Thoracic aorta (tissue), 2 donors: ENCODE results near the gene VAPB. TPM values are rescaled to one million over a fixed set of nuclear protein-coding genes. Genes with fewer than 3 reads are reported as not detected.

Experiments
- ATAC-seq: fragments of 150-250 bp; one replicate; pipeline ENCODE4 v1.8.0; 2017; ENCODE audit warnings: low read depth; ENCODE audit not compliant: insufficient number of reproducible peaks, low FRiP score
- DNase-seq: peaks from one replicate; pipeline ENCODE4 v3.0.0-alpha.2; 2020; ENCODE audit warnings: low spot score
- H3K27ac ChIP-seq, 2 donors: fragments of 200-600 bp; sonication (generic); 1 replicate in 1 of 2; 2 replicates in 1 of 2; pipeline ENCODE4 v1.5.1; 2016; ENCODE audit warnings: mild to moderate bottlenecking in 2 of 2, moderate library complexity in 2 of 2
- H3K27me3 ChIP-seq: fragments of 200-600 bp; sonication (generic); replicated peaks from 2 replicates; pipeline ENCODE4 v1.6.0; 2016; ENCODE audit warnings: mild to moderate bottlenecking; ENCODE audit not compliant: insufficient read depth
- H3K36me3 ChIP-seq: fragments of 200-600 bp; sonication (generic); one replicate; pipeline ENCODE4 v1.5.1; 2016
- H3K4me1 ChIP-seq, 2 donors: fragments of 200-600 bp; sonication (generic); 1 replicate in 1 of 2; 2 replicates in 1 of 2; pipeline versions ENCODE4 v1.5.1 to v1.6.0; 2016; ENCODE audit warnings: low read depth in 2 of 2, mild to moderate bottlenecking in 1 of 2; ENCODE audit not compliant: control insufficient read depth in 1 of 2
- H3K4me3 ChIP-seq: fragments of 200-600 bp; sonication (generic); 2 replicates; pipeline ENCODE4 v1.5.1; 2016; ENCODE audit warnings: mild to moderate bottlenecking
- H3K9me3 ChIP-seq: fragments of 200-600 bp; sonication (generic); 2 replicates; pipeline ENCODE4 v1.5.1; 2016
- total RNA-seq, 2 donors: library from RNA; depleted of rRNA; stranded (reverse); fragments of >200 nt; gene quantifications; one replicate each; pipeline versions ENCODE4 v1.1.0 to v1.2.3, GENCODE V29; 2016
- TF ChIP-seq, protein P1 (sequence below): fragments of 200-600 bp; sonication (generic); IDR thresholded peaks from one replicate; pipeline ENCODE4 v1.5.1; 2019; ENCODE audit warnings: antibody characterized with exemption

VAPB gene
- total RNA-seq, 2 donors from 2014 or later: 21.5 to 32.8 TPM

- DNase-seq: no peak
- TF ChIP-seq, protein P1, sequence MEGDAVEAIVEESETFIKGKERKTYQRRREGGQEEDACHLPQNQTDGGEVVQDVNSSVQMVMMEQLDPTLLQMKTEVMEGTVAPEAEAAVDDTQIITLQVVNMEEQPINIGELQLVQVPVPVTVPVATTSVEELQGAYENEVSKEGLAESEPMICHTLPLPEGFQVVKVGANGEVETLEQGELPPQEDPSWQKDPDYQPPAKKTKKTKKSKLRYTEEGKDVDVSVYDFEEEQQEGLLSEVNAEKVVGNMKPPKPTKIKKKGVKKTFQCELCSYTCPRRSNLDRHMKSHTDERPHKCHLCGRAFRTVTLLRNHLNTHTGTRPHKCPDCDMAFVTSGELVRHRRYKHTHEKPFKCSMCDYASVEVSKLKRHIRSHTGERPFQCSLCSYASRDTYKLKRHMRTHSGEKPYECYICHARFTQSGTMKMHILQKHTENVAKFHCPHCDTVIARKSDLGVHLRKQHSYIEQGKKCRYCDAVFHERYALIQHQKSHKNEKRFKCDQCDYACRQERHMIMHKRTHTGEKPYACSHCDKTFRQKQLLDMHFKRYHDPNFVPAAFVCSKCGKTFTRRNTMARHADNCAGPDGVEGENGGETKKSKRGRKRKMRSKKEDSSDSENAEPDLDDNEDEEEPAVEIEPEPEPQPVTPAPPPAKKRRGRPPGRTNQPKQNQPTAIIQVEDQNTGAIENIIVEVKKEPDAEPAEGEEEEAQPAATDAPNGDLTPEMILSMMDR: no peak
- Histone ChIP-seq H3K27me3 (no peaks in the 10 kb centered on the region), H3K9me3 (no peaks in the 10 kb centered on the region), H3K27ac (no peak overlapping the region), H3K4me1 (no peaks in the 10 kb centered on the region), H3K36me3 (no peaks in the 10 kb centered on the region), H3K4me3 (no peak overlapping the region)
- no peak for ATAC-seq
Measured at GRCh38 chr20:58492795-58493524, 103.9 kb downstream of the VAPB start.

DNA sequence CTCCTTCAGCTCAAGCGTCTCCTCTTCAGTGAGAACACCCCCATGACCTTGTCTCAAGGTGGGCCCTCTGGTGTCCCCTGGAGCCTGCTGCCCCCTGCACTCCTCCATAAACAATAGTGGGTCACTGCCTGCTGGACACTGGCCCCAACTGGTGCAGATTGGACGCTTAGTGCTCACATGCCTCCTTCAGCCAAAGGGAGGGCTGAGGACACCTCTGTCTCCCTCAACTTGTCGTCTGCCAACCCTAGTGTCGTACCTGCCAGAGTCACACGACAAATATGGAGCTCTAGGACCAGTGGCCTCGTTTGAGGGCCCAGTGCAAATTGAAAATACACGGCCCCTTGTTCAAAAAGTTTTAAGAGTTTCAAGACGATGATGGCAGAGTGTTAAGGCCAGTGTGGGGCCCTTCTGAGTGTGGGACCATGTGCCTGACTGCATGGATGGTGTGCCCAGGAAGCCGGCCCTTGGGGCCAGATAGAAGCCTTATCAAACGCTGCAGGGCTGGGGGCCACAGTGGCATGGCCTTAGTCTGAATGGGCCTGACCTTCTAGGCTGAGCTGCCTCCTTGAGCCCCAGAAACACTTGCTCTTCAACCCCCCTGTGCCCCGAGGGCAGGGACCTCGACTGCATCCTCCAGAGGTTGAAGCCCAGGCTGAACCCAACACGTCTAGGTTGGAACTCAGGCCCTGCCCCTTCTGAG, 106.0 kb downstream of the VAPB start:
- ATAC-seq: no peak
- no peak for DNase-seq
- Histone ChIP-seq H3K27me3 (no peaks in the 10 kb centered on the region), H3K9me3 (no peaks in the 10 kb centered on the region), H3K27ac (no peak overlapping the region), H3K4me3 (no peak overlapping the region), H3K4me1 (no peaks in the 10 kb centered on the region), H3K36me3 (no peaks in the 10 kb centered on the region)
- TF ChIP-seq, protein P1: no peak

DNA sequence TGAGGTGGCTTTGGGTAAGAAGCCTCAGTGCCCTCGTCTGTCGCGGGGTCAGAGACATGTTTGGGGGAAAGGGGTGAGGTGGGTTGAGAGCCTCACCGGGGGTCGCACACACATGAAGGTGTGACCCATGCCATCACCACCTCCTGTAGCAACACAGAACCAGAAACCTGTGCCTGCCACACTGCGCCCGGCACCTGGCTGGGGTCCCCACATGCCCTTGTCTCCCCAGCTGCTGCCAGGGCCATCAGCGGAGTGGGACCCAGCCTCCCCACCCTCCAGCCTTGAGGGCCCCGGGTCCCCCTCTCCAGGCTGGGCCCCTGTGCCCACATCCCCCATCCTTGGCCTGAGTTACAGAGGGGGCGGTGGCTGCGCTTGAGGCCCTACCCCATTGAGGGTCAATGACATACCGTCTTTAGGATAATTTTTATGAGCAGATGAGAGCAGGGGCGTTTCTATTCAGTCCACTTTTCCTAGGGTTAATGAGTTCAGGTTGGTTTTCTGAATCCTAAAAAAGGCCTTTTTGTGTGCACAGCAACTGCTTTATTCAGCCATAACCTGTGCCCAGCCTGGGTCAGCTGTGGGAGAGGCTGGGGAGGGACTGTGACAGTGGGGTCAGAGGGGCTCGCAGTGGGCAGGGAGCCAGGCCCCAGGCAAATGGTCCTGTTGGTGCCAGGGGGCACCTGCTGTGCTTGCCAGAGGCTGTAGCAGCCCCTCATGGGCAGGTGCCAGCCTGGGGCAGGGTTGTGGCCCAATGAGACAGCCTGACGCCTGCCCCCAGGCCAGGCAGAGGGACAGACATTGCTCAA, 106.8 kb downstream of the VAPB start:
- H3K4me3 ChIP-seq: no peak overlapping the region
- H3K4me1 ChIP-seq: no peaks in the 10 kb centered on the region
- TF ChIP-seq, protein P1: no peak
- H3K9me3 ChIP-seq: no peaks in the 10 kb centered on the region
- no peaks in the 10 kb centered on the region for H3K36me3 ChIP-seq
- no peak for DNase-seq
- H3K27me3 ChIP-seq: no peaks in the 10 kb centered on the region
- ATAC-seq: no peak
- H3K27ac ChIP-seq: no peak overlapping the region

- ATAC-seq (no peak), DNase-seq (no peak)
- H3K9me3 ChIP-seq: no peaks in the 10 kb centered on the region
- TF ChIP-seq, protein P1: no peak
- no peaks in the 10 kb centered on the region for H3K36me3 ChIP-seq
- H3K4me3 ChIP-seq: no peak overlapping the region
- no peaks in the 10 kb centered on the region for H3K4me1 ChIP-seq
- no peak overlapping the region for H3K27ac ChIP-seq
- no peaks in the 10 kb centered on the region for H3K27me3 ChIP-seq
Measured at GRCh38 chr20:58496429-58496769, 107.4 kb downstream of the VAPB start.

GRCh38 chr20:58497076-58497641, 108.1 kb downstream of the VAPB start:
- TF ChIP-seq, protein P1: no peak
- Histone ChIP-seq H3K36me3 (no peaks in the 10 kb centered on the region), H3K4me1 (no peaks in the 10 kb centered on the region), H3K27me3 (no peaks in the 10 kb centered on the region), H3K9me3 (no peaks in the 10 kb centered on the region), H3K27ac (no peak overlapping the region), H3K4me3 (no peak overlapping the region)
- DNase-seq: no peak
- ATAC-seq: no peak
